HFF-Myc (cell line): Measurements from ENCODE around the gene PLD4.

Experiments
- DNase-seq: peaks from one replicate; pipeline ENCODE4 v3.0.0-alpha.2; 2011; ENCODE audit warnings: low read depth; ENCODE audit errors: extremely low read depth
- H3K4me3 ChIP-seq: replicated peaks from 2 replicates; pipeline ENCODE4 v1.5.1; 2011; ENCODE audit warnings: low read depth, mild to moderate bottlenecking, control low read depth, low read length
- CTCF ChIP-seq: IDR thresholded peaks from 2 replicates; pipeline ENCODE4 v1.5.1; 2012; ENCODE audit warnings: mild to moderate bottlenecking, low read depth, low read length, control low read depth; ENCODE audit errors: missing control alignments

PLD4 gene

GRCh38 chr14:104892531-104893434, 31.9 kb upstream of the PLD4 start:
- no peak for TF ChIP-seq CTCF
- no peak for DNase-seq
- H3K4me3 ChIP-seq: no peak overlapping the region

- DNase-seq: no peak
- TF ChIP-seq CTCF: no peak
- H3K4me3 ChIP-seq: no peak overlapping the region
These were observed 31.1 kb upstream of the PLD4 start for GRCh38 chr14:104893435-104894207.

- no peak for TF ChIP-seq CTCF
- DNase-seq: no peak
These were observed 30.1 kb upstream of the PLD4 start for GRCh38 chr14:104894331-104895206.

GRCh38 chr14:104895207-104895785, 29.4 kb upstream of the PLD4 start:
- DNase-seq: no peak
- no peak overlapping the region for H3K4me3 ChIP-seq
- no peak for TF ChIP-seq CTCF

More at GRCh38 chr14:104894331-104895206, 30.1 kb upstream of the PLD4 start:
- H3K4me3 ChIP-seq: no peak overlapping the region

- DNase-seq: no peak
- no peak for TF ChIP-seq CTCF
- H3K4me3 ChIP-seq: no peak overlapping the region
These were observed 28.7 kb upstream of the PLD4 start for GRCh38 chr14:104895786-104896661.
